Cardiac muscle cell (in vitro differentiated cells and primary cell): Measurements from ENCODE around the gene ZNF385C. TPM values are rescaled to one million over a fixed set of nuclear protein-coding genes. Genes with fewer than 3 reads are reported as not detected.

ENCODE experiments used
- DNase-seq, 2 donors: peaks; one replicate each; pipeline versions ENCODE4 v3.0.0 to v3.0.0-alpha.2; 2010 to 2017; ENCODE audit warnings: low read depth in 1 of 2, low spot score in 1 of 2
- H3K27ac ChIP-seq: fragments of 200-600 bp; sonication (generic); 2 replicates; pipeline ENCODE4 v1.5.1; 2016
- H3K27me3 ChIP-seq: fragments of 200-600 bp; sonication (generic); 2 replicates; pipeline ENCODE4 v1.6.0; 2016; ENCODE audit warnings: control low read depth
- H3K36me3 ChIP-seq: fragments of 200-600 bp; sonication (generic); 2 replicates; pipeline ENCODE4 v1.5.1; 2016; ENCODE audit warnings: control low read depth
- H3K4me1 ChIP-seq: fragments of 200-600 bp; sonication (generic); 2 replicates; pipeline ENCODE4 v1.8.1; 2017; ENCODE audit warnings: low read depth, mild to moderate bottlenecking, mixed run types
- H3K4me3 ChIP-seq: fragments of 200-600 bp; sonication (generic); 2 replicates; pipeline ENCODE4 v1.5.1; 2016; ENCODE audit warnings: mild to moderate bottlenecking
- H3K9me3 ChIP-seq: fragments of 200-600 bp; sonication (generic); 2 replicates; pipeline ENCODE4 v1.5.1; 2017; ENCODE audit warnings: low read depth, mild to moderate bottlenecking, control low read depth
- polyA plus RNA-seq: library from polyadenylated mRNA; unstranded; fragments of >200 nt; fragmentation: Nextera tagmentation; extraction: Ambion mirVana; gene quantifications from 2 replicates; pipeline ENCODE4 v1.2.1, GENCODE V29; 2016
- total RNA-seq: library from RNA; depleted of rRNA; stranded (reverse); fragments of >200 nt; gene quantifications from 2 replicates; pipeline ENCODE4 v1.2.3, GENCODE V29; 2016
- TF ChIP-seq, protein P1 (sequence below): IDR thresholded peaks from 2 replicates; pipeline ENCODE4 v1.5.1; 2012; ENCODE audit warnings: low read depth, mild to moderate bottlenecking, low read length

The ZNF385C gene
- total and polyA plus RNA-seq, 2 experiments from 2014 or later = 2.1 to 3.0 TPM

DNA sequence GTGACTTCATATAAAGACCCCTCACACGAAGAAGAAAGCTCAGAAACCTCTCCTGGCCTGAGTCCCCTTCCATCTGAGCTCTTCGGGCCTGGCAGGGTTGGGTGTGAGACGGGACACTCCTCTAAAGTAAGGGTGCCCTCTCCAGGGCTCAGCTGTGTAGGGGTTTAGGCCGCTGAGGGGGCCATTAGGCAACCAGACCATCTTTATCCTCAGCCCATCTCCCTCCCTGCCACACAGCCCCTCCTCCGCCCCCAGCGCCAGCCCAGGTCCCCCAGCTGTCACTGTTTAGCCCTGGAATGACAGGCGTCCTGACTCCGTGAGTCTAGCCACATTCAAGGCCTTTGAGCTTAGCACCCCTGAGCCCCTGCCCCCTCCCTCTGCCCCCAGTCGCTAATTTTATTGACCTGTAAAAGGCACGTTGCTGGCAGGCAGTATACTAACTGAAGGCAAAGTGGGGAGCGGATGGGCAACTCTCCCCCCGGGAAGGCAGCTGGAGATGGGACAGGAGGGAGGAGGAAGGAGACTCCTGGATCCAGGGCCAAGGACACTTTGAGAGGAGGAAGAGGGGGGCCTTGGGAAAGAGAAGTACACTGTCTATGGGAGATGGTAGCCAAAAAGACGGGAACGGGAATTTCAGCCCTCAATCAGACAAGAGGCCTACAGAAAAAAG, 592 bp upstream of the ZNF385C start:
- Histone ChIP-seq H3K4me1 (peaks cover 3% of the 10 kb centered on the region), H3K27me3 (peaks cover 25% of the 10 kb centered on the region), H3K36me3 (no peaks in the 10 kb centered on the region), H3K9me3 (no peaks in the 10 kb centered on the region), H3K27ac (no peak overlapping the region), H3K4me3 (no peak overlapping the region)
- TF ChIP-seq, protein P1, sequence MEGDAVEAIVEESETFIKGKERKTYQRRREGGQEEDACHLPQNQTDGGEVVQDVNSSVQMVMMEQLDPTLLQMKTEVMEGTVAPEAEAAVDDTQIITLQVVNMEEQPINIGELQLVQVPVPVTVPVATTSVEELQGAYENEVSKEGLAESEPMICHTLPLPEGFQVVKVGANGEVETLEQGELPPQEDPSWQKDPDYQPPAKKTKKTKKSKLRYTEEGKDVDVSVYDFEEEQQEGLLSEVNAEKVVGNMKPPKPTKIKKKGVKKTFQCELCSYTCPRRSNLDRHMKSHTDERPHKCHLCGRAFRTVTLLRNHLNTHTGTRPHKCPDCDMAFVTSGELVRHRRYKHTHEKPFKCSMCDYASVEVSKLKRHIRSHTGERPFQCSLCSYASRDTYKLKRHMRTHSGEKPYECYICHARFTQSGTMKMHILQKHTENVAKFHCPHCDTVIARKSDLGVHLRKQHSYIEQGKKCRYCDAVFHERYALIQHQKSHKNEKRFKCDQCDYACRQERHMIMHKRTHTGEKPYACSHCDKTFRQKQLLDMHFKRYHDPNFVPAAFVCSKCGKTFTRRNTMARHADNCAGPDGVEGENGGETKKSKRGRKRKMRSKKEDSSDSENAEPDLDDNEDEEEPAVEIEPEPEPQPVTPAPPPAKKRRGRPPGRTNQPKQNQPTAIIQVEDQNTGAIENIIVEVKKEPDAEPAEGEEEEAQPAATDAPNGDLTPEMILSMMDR = no peak
- DNase-seq = no peak

DNA sequence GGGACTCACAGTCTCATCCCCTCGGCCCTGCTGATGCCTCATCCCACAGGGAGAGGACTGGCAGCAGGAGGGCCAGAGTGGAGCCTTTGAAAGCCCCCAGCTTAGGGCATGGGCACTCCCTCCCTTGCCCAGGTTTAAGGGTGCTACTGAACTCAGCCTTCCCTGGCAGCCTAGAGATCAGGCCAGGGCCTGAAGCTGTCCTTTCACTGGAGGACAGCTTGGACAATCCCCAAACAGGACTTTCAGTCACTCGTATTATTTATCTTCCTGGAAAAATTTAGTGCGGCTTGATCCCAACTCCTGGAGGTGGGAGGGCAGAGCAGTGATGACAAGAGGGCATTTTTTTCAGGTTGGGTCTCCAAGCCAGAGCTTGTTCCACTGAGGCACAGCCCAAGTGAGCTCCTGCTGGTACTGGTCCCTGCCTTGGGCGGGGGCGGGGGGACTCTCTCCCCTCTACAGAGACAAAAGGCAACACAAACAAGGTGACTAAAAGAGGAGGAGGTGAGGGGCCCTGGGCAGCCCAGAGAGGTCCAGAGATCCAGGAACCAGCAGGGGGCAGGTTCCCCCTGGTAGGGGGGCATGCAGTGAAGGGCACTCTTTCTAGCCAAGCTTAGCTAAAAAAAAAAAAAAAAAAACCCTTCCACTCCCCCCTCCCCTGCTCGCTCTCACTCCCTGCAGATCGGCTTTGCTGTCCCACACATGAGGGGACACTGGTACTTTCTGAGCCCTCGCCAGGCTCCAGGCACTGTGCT, 1.7 kb downstream of the ZNF385C start:
- Histone ChIP-seq H3K36me3 (no peaks in the 10 kb centered on the region), H3K9me3 (no peaks in the 10 kb centered on the region), H3K27me3 (peaks cover 25% of the 10 kb centered on the region), H3K4me1 (peaks cover 6% of the 10 kb centered on the region), H3K4me3 (no peak overlapping the region), H3K27ac (no peak overlapping the region)
- TF ChIP-seq, protein P1 = no peak
- no peak for DNase-seq

DNA sequence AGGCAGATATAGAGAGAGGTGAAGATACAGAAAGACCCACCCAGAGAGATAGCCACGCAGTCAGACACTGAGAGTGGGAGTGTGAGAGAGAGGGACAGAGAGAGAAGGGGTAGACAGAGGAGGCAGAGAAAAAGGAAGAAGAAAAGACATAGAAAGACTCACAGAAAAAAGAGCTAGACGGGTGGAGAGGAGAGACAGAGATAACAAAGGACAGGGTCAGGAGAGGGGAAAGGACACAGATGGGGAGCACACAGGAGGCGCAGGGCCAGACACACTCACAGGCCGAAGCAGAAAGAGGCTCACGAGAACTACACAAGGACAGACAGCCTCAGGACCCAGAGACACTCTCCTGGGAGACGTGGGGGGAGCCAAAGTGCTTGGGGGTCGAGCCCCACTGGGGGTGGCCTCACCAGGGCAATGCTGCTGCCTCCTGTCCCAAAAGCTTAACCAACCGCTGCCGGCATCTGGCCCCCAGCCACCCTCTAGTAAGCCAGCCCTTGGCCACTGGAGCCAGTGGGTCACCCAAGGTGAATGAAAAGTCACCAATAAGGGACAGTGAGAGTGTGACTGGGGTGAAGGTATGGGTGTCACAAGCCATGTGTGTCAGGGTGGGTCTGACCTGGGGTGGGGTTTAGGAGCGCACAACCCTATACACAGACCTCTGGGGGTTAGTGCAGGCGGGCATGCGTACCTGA, 3.8 kb downstream of the ZNF385C start:
- H3K4me3 ChIP-seq = no peak overlapping the region
- TF ChIP-seq, protein P1 = no peak
- H3K9me3 ChIP-seq = no peaks in the 10 kb centered on the region
- no peak overlapping the region for H3K27ac ChIP-seq
- no peaks in the 10 kb centered on the region for H3K36me3 ChIP-seq
- H3K27me3 ChIP-seq = peaks cover 25% of the 10 kb centered on the region
- H3K4me1 ChIP-seq = peaks cover 8% of the 10 kb centered on the region
- no peak for DNase-seq

DNA sequence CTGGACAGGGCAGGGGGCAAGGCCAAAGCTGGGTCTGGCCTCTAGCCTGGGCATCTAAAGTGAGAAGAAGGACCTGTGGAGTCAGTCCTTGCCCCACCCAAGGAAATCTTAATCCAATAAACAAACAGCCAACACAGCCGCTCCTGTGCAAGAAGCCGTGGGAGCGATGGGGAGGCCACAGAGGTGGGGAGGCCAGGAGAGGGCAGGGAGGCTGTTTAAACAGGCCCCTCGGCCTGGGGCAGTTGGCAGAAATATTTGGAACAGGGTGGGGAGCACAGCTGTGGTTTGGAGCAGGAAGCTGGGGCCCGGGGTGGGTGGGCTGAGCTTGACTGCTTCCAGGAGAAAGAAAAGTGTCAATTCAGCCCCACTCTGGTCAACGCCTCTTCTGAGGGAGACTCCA, 5.3 kb downstream of the ZNF385C start:
- no peak overlapping the region for H3K27ac ChIP-seq
- peaks cover 5% of the 10 kb centered on the region for H3K4me1 ChIP-seq
- TF ChIP-seq, protein P1 = no peak
- H3K27me3 ChIP-seq = peaks cover 19% of the 10 kb centered on the region
- no peaks in the 10 kb centered on the region for H3K9me3 ChIP-seq
- no peaks in the 10 kb centered on the region for H3K36me3 ChIP-seq
- DNase-seq = no peak
- H3K4me3 ChIP-seq = no peak overlapping the region

DNA sequence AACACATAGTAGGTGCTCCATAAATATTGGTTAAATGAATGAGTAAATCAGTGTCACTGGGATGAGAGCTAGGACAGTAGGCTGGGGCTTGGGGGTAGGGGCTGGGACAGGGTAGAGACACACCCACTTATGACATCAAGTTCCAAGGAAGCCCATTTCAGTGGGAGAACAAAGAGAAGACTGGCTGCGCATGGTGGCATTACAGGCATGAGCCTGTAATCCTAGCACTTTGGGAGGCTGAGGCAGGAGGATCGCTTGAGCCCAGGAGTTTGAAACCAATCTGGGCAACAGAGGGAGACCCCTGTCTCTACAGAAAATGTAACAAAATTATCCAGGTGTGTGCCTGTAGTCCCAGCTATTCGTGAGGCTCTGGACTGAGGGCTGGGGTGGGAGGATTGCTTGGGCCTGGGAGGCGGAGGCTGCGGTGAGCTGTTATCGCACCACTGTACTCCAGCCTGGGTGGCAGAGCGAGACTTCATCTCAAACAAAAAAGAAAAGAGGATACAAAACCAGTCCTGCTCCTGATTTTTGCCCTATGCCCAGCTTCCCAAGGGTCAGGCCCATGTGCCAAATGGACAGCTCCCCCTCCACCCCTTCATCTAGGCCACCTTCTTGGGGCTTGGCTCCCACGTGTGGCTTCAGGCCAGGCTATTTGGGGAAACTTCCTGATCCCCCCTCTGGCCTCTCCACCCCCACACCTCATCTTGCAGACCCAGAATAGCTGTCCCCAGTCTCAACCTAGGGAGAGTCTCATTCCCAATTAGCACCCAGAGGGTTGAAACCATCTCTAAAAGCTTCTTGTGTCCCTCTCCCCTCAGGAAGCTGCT, 7.1 kb downstream of the ZNF385C start:
- no peaks in the 10 kb centered on the region for H3K9me3 ChIP-seq
- peaks cover 3% of the 10 kb centered on the region for H3K27me3 ChIP-seq
- H3K4me1 ChIP-seq = peaks cover 5% of the 10 kb centered on the region
- TF ChIP-seq, protein P1 = no peak
- DNase-seq = no peak
- no peak overlapping the region for H3K27ac ChIP-seq
- no peak overlapping the region for H3K4me3 ChIP-seq
- H3K36me3 ChIP-seq = no peaks in the 10 kb centered on the region
